Mesendoderm (in vitro differentiated cells): Measurements from ENCODE around the gene TRMT2A.

Experiments
- DNase-seq: peaks from one replicate; pipeline ENCODE4 v3.0.0; 2013
- H2AK5ac ChIP-seq: 2 replicates; pipeline ENCODE4 v1.6.1; 2013; ENCODE audit warnings: low read length, inconsistent platforms
- H2BK120ac ChIP-seq: 2 replicates; pipeline ENCODE4 v1.6.1; 2013; ENCODE audit warnings: low read depth, mild to moderate bottlenecking, low read length, moderate library complexity, mixed read lengths
- H2BK15ac ChIP-seq: replicated peaks from 2 replicates; pipeline ENCODE4 v1.6.1; 2013; ENCODE audit warnings: low read depth, mild to moderate bottlenecking, moderate library complexity
- H2BK5ac ChIP-seq: 2 replicates; pipeline ENCODE4 v1.6.1; 2013; ENCODE audit warnings: low read length, inconsistent platforms
- H3K18ac ChIP-seq: 2 replicates; pipeline ENCODE4 v1.6.1; 2013; ENCODE audit warnings: mild to moderate bottlenecking, low read length, mixed read lengths
- H3K23ac ChIP-seq: one replicate; pipeline ENCODE4 v1.6.1; 2013; ENCODE audit warnings: low read length
- H3K27ac ChIP-seq: 2 replicates; pipeline ENCODE4 v1.5.1; 2013; ENCODE audit warnings: low read depth, mild to moderate bottlenecking, inconsistent platforms, low read length, moderate library complexity
- H3K27me3 ChIP-seq: 2 replicates; pipeline ENCODE4 v1.6.1; 2013; ENCODE audit warnings: low read length, control low read depth, mild to moderate bottlenecking, inconsistent platforms; ENCODE audit not compliant: insufficient read depth, poor library complexity
- H3K36me3 ChIP-seq: 2 replicates; pipeline ENCODE4 v1.6.1; 2013; ENCODE audit warnings: low read length, inconsistent platforms; ENCODE audit not compliant: control insufficient read depth, insufficient read depth
- H3K4ac ChIP-seq: one replicate; pipeline ENCODE4 v1.6.1; 2013; ENCODE audit warnings: low read depth, mild to moderate bottlenecking, low read length, moderate library complexity
- H3K4me1 ChIP-seq: 2 replicates; pipeline ENCODE4 v1.6.1; 2013; ENCODE audit warnings: low read depth, low read length, inconsistent platforms; ENCODE audit not compliant: control insufficient read depth
- H3K4me2 ChIP-seq: 2 replicates; pipeline ENCODE4 v1.6.1; 2013; ENCODE audit warnings: low read length
- H3K4me3 ChIP-seq: 2 replicates; pipeline ENCODE4 v1.5.1; 2013; ENCODE audit warnings: mild to moderate bottlenecking, low read length
- H3K56ac ChIP-seq: one replicate; pipeline ENCODE4 v1.6.1; 2013; ENCODE audit warnings: low read length
- H3K79me1 ChIP-seq: 2 replicates; pipeline ENCODE4 v1.6.1; 2013; ENCODE audit warnings: low read length, inconsistent platforms
- H3K79me2 ChIP-seq: 2 replicates; pipeline ENCODE4 v1.6.1; 2013; ENCODE audit warnings: mild to moderate bottlenecking, low read length; ENCODE audit not compliant: control insufficient read depth, insufficient read depth
- H3K9ac ChIP-seq: 2 replicates; pipeline ENCODE4 v1.6.1; 2013; ENCODE audit warnings: low read length, inconsistent platforms
- H4K5ac ChIP-seq: one replicate; pipeline ENCODE4 v1.6.1; 2013; ENCODE audit warnings: low read length
- H4K8ac ChIP-seq: one replicate; pipeline ENCODE4 v1.6.1; 2013; ENCODE audit warnings: low read depth, mild to moderate bottlenecking, control low read depth, low read length, moderate library complexity
- WGBS: extraction: QIAGEN DNeasy Blood & Tissue Kit; methylation state at CpG from one replicate; pipeline ENCODE4 v1.1.7; 2013; ENCODE audit warnings: low lambda C conversion rate, missing lambda C conversion rate; ENCODE audit not compliant: insufficient coverage; ENCODE audit errors: extremely low coverage; 5-methylcytosine and 5-hydroxymethylcytosine counted together

TRMT2A gene

DNA sequence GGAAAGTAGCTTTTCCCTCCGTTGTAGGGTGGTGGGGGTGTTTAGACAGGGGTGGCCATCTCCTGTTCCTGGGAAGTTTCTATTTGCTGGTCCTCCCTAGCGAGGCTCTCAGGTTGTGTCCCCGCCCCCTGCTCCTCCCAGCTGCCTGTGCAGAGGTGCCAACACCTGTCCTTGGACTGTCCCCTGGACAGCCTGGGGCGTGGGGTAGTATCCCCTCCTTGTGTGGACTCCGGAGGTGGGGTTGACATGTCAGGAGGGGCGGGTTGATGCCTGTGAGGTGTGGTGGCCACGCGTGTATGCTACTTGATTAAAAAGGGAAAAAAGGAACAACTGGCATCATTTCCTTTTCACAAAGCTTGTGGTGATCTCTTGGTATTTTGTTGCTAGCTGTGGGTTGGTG is 15.4 kb downstream of the TRMT2A start:
- Histone ChIP-seq H2AK5ac (no peak overlapping the region), H4K8ac (no peak overlapping the region), H3K27me3 (no peaks in the 10 kb centered on the region), H2BK120ac (no peak overlapping the region), H3K18ac (no peak overlapping the region), H3K79me1 (peaks cover 19% of the 10 kb centered on the region), H3K9ac (no peak overlapping the region), H3K23ac (no peak overlapping the region), H3K4ac (no peak overlapping the region), H3K79me2 (peaks cover 9% of the 10 kb centered on the region), H2BK15ac (no peak overlapping the region), H3K56ac (no peak overlapping the region), H3K27ac (no peak overlapping the region), H3K4me2 (no peak overlapping the region), H3K4me3 (no peak overlapping the region), H4K5ac (no peak overlapping the region), H2BK5ac (no peak overlapping the region), H3K4me1 (no peaks in the 10 kb centered on the region), H3K36me3 (peaks cover 30% of the 10 kb centered on the region)
- DNase-seq = no peak
- whole genome bisulfite sequencing = no CpG with 5 or more reads among the region's 8 CpGs

DNA sequence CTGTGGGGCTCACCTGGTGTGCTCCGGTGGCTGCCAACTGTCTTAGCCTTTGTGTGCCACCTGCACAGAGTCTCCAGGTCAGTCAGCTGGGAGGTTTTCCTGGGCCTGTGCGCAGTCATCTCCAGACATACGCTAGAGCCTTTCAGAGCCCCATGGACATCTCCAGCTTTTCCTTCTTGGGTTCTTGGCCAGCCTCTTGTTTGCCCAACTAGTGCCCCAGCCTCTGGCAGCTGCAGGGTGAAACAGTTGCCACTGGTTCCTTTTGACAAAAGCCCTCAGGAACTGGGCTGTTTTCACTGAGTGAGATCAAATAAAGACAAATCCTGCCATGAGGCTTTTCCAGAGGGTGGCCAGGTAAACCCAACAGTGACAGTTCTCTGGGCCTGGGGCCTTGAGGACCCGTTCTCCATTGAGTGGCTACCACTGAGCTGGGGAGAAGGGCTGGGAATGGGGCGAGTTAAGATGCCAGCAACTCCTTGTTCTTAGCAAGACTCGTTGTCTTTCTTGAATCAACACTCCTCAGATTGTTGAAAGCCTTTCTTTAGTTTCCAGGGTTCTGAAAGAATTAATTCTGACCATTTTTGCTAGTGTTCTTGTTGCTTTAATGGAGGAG is 17.8 kb downstream of the TRMT2A start:
- H3K4ac ChIP-seq = no peak overlapping the region
- peaks cover 10% of the 10 kb centered on the region for H3K79me1 ChIP-seq
- no peaks in the 10 kb centered on the region for H3K27me3 ChIP-seq
- H3K4me2 ChIP-seq = no peak overlapping the region
- no peak overlapping the region for H2BK15ac ChIP-seq
- DNase-seq = no peak
- no CpG with 5 or more reads among the region's 6 CpGs for WGBS
- H3K23ac ChIP-seq = no peak overlapping the region
- H2BK5ac ChIP-seq = no peak overlapping the region
- H2AK5ac ChIP-seq = no peak overlapping the region
- no peak overlapping the region for H3K27ac ChIP-seq
- no peak overlapping the region for H3K4me3 ChIP-seq
- H3K56ac ChIP-seq = no peak overlapping the region
- no peak overlapping the region for H3K18ac ChIP-seq
- H3K4me1 ChIP-seq = no peaks in the 10 kb centered on the region
- H4K8ac ChIP-seq = no peak overlapping the region
- H3K36me3 ChIP-seq = peaks cover 23% of the 10 kb centered on the region
- no peak overlapping the region for H2BK120ac ChIP-seq
- no peak overlapping the region for H3K9ac ChIP-seq
- peaks cover 7% of the 10 kb centered on the region for H3K79me2 ChIP-seq
- H4K5ac ChIP-seq = no peak overlapping the region

GRCh38 chr22:20096574-20097420 is 20.2 kb downstream of the TRMT2A start:
- peaks cover 27% of the 10 kb centered on the region for H3K36me3 ChIP-seq
- no peak overlapping the region for H2BK15ac ChIP-seq
- no peak overlapping the region for H3K4me3 ChIP-seq
- H3K9ac ChIP-seq = no peak overlapping the region
- no peak overlapping the region for H3K56ac ChIP-seq
- WGBS = no CpG with 5 or more reads among the region's 2 CpGs
- no peaks in the 10 kb centered on the region for H3K27me3 ChIP-seq
- H3K79me2 ChIP-seq = peaks cover 2% of the 10 kb centered on the region
- H4K5ac ChIP-seq = no peak overlapping the region
- H3K4me2 ChIP-seq = no peak overlapping the region
- H2BK5ac ChIP-seq = no peak overlapping the region
- no peaks in the 10 kb centered on the region for H3K4me1 ChIP-seq
- no peak overlapping the region for H3K23ac ChIP-seq
- no peak overlapping the region for H3K4ac ChIP-seq
- no peak for DNase-seq
- H3K18ac ChIP-seq = no peak overlapping the region
- no peak overlapping the region for H2AK5ac ChIP-seq
- H3K79me1 ChIP-seq = peaks cover 7% of the 10 kb centered on the region
- no peak overlapping the region for H3K27ac ChIP-seq
- no peak overlapping the region for H2BK120ac ChIP-seq
- H4K8ac ChIP-seq = no peak overlapping the region

DNA sequence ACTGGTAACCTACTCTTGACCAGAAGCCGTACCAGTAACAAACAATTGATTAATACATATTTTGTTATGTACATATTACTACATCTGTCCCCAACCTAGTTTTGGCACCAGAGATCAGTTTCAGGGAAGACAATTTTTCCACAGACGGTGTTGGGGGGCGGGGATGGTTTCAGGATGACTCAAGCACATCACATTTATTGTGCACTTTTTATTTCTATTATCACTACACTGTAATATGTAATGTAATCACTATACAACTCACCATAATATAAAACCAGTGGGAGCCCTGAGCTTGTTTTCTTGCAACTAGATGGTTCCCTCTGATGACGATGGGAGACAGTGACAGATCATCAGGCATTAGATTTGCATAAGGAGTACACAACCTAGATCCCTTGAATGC is 21.5 kb downstream of the TRMT2A start:
- Histone ChIP-seq H3K27me3 (no peaks in the 10 kb centered on the region), H3K4me3 (no peak overlapping the region), H4K5ac (no peak overlapping the region), H3K36me3 (peaks cover 33% of the 10 kb centered on the region), H4K8ac (no peak overlapping the region), H2BK5ac (no peak overlapping the region), H2BK120ac (no peak overlapping the region), H3K18ac (no peak overlapping the region), H3K27ac (no peak overlapping the region), H3K56ac (no peak overlapping the region), H3K4me1 (no peaks in the 10 kb centered on the region), H3K9ac (no peak overlapping the region), H2BK15ac (no peak overlapping the region), H2AK5ac (no peak overlapping the region), H3K4ac (no peak overlapping the region), H3K4me2 (no peak overlapping the region), H3K23ac (no peak overlapping the region), H3K79me2 (no peaks in the 10 kb centered on the region), H3K79me1 (peaks cover 8% of the 10 kb centered on the region)
- no CpG with 5 or more reads among the region's 4 CpGs for WGBS
- no peak for DNase-seq

DNA sequence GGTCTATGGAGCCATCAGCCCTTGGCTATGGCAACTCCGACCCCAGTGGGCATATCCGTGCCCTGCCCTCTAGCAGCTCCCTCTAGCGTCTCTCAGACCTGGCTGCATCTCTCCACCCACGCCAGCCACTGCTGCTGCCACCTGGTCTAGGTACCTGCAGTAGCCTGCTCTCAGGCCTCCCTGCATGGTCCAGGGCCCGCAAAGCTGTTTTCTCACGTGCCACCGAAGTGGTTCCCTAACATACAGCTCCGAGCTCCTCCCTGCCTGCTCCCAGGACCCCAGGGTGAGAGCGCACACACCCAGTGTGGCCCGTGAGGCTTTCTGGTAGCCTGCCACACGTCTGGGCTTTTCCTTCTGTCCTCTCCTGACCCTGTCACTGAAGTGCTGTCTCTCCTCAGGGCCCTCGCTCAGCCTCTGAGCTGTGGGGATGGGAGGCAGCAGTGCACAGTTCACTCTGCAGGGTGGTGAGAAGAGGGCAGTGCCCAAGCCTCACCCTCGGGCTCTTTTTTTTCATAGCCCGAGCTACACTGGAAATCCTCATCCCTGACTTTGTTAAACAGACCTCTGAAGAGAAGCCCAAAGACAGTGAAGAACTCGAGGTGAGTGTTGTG is 22.7 kb downstream of the TRMT2A start:
- H3K27me3 ChIP-seq = no peaks in the 10 kb centered on the region
- H3K79me1 ChIP-seq = peaks cover 13% of the 10 kb centered on the region
- no peak overlapping the region for H3K23ac ChIP-seq
- H2BK15ac ChIP-seq = no peak overlapping the region
- no peak overlapping the region for H2BK120ac ChIP-seq
- WGBS = no CpG with 5 or more reads among the region's 15 CpGs
- H3K27ac ChIP-seq = no peak overlapping the region
- H3K9ac ChIP-seq = no peak overlapping the region
- H3K79me2 ChIP-seq = peaks cover 1% of the 10 kb centered on the region
- H4K5ac ChIP-seq = no peak overlapping the region
- no peak for DNase-seq
- H3K36me3 ChIP-seq = peaks cover 38% of the 10 kb centered on the region
- no peak overlapping the region for H2BK5ac ChIP-seq
- H4K8ac ChIP-seq = no peak overlapping the region
- no peak overlapping the region for H3K4ac ChIP-seq
- H3K4me2 ChIP-seq = no peak overlapping the region
- no peak overlapping the region for H3K4me3 ChIP-seq
- no peaks in the 10 kb centered on the region for H3K4me1 ChIP-seq
- no peak overlapping the region for H3K18ac ChIP-seq
- H2AK5ac ChIP-seq = no peak overlapping the region
- no peak overlapping the region for H3K56ac ChIP-seq
